ENCODE data around the gene WWOX.
A peak's percentile ranks its signal among the peaks of the same experiment; 100 is the strongest.

WWOX gene

GRCh38 chr16:78920621-78921020 lies 821.2 kb downstream of the WWOX start:
- no peak for DNase-seq

GRCh38 chr16:78925083-78925767 lies 825.8 kb downstream of the WWOX start:
- DNase-seq: peak in 6 of 56 donors; percentile 0 to 17 (median 2)

- peak in 1 of 56 donors; percentile 0 for DNase-seq
These were observed 827.3 kb downstream of the WWOX start for GRCh38 chr16:78926723-78927210.

- no peak for DNase-seq
These were observed 828.3 kb downstream of the WWOX start for GRCh38 chr16:78927766-78928165.

- DNase-seq: no peak
These were observed 830.4 kb downstream of the WWOX start for GRCh38 chr16:78929841-78930240.

GRCh38 chr16:78930561-78930960 lies 831.1 kb downstream of the WWOX start:
- no peak for DNase-seq

DNA sequence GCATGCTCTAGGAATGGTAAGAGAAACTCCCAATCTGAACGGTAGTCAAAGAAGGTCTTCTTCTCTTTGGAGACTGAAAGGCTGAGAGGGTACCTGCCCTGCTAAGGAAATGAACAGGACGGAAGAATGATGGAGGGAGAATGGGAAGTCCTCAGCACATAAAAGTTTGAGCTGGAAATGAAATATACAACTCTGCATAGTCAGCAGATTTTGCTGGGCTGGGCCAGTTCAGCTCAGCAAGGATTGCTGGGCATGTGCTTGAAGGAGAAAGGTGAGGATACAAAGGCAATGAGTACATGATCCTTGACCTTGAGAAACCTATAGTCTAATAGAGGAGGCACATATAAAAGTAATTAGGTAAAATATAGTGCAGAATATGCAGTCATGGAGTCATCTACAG lies 831.8 kb downstream of the WWOX start:
- no peak for DNase-seq

GRCh38 chr16:78931678-78932077 lies 832.2 kb downstream of the WWOX start:
- no peak for DNase-seq

DNA sequence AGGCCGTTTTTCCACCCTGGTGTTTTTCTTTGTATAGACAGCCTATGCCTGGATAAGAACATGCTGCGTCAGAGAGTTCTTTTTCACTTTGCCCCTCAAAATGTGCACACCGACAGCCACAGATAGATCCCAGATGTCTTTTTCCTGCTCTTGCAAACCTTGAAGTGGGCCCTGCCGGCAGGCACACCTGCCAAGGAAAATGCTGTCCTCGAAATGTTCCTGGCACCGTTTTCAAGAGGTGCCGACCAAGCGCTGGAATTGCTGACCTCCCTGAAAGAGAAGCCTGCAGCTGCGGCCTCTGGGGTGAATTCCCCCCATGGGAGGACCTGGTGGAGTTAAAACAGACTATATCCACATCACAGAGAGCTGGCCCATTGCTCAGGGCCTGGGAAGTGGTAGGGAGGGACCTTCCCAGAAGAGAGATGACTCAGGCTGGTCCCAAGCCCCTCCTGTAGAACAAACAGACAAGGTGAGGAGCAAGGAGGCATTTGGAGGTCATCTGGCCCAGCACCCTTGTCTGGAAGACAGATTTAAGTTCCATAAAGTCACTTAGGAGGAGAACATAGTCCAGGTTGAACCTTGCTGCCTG lies 833.0 kb downstream of the WWOX start:
- no peak for DNase-seq

DNA sequence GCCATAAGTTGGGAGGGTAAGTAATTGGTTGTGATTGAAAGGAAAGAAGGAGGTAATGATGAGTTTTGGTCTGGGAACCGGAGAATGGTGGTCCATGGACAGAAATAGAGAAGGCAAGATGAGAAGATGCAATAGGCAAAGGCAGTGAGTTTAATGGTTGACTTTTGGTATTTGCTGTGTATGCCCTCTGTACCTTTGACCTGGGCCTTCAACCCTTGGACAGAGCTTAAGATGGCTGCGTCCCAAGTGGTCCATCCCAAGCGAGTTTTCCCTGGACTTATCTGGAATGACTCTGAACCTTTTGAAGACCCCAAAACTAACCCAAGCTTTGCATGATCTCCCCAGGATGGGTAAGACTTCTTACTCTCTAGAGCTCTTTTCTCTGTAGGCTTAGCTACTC lies 836.6 kb downstream of the WWOX start:
- DNase-seq: no peak

DNA sequence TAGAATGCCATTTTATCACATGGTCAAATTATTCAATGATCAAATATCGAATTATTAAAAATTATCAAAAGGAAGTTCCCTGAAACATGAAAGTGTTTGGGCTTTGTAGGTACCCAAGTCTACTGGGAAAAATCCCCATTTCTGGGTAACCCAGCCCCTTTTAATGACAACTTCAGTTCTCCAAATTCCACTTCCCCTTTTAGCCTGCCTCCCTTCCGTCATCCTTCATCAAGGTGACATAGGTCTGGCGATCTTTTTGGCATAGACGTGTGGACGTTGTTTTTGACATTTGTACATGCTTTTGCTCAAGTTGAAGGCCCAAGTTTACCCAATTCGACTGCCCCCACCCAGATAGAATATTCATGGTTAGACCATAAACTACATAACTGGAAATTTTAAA lies 840.1 kb downstream of the WWOX start:
- no peak for DNase-seq

- no peak for DNase-seq
These were observed 843.3 kb downstream of the WWOX start for GRCh38 chr16:78942625-78943245.

DNA sequence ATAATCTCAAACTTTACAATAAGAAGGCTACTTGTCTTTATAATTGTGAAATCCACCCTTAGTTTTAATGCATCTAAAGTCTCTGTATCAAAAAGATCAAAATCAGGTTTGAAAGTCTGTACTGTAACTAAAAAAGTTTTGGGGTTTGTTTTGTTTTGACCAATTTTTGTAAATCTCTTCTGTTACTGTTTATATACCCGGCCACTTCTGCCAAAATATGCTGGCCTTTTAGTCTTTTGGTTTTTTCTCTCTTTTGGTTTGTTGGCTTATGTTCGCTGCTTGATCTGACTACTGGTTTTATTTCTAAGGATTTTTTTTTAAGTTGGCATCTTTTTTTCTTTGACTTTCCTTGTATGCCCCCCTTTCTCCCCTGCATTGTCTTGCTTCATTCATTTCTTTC lies 845.9 kb downstream of the WWOX start:
- no peak for DNase-seq

- no peak for DNase-seq
These were observed 847.1 kb downstream of the WWOX start for GRCh38 chr16:78946556-78946955.

- DNase-seq: no peak
These were observed 851.3 kb downstream of the WWOX start for GRCh38 chr16:78950768-78951167.

GRCh38 chr16:78952630-78953029 lies 853.2 kb downstream of the WWOX start:
- no peak for DNase-seq

DNA sequence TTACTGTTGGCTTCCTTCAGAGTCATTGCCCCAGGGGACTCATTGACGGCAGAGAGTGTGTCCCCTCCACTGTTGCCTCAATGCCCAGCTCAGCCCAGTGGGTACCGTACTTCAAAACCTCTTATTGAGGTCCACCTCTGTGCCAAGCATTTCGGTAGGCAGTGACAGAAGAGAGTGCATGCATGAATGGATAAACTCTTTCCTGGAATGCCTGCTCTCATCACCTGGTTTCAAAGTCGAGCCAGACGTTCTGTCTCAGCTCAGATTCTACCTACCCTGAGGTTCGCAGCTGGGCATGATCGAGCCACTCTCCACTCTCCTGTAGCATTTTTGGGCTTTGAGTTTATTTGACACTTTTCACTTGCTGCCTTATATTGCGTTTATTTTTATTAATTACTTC lies 854.1 kb downstream of the WWOX start:
- no peak for DNase-seq

GRCh38 chr16:78955206-78955605 lies 855.8 kb downstream of the WWOX start:
- no peak for DNase-seq

- DNase-seq: no peak
These were observed 857.4 kb downstream of the WWOX start for GRCh38 chr16:78956859-78957258.

- peak in 5 of 56 donors; percentile 1 to 29 (median 6) for DNase-seq
These were observed 858.1 kb downstream of the WWOX start for GRCh38 chr16:78957317-78958100.

- no peak for DNase-seq
These were observed 862.0 kb downstream of the WWOX start for GRCh38 chr16:78961464-78961863.

- DNase-seq: no peak
These were observed 863.0 kb downstream of the WWOX start for GRCh38 chr16:78962457-78962929.
